ENCODE results near the gene PEX6. TPM values are rescaled to one million over a fixed set of nuclear protein-coding genes. Genes with fewer than 3 reads are reported as not detected.

Gene PEX6
- total RNA-seq, 4 donors from 2014 or later: 17.2 to 50.0 (median 33.2) TPM

- peaks cover 18% of the 10 kb centered on the region for H3K27me3 ChIP-seq
- no peak overlapping the region for H3K4me3 ChIP-seq
- no peaks in the 10 kb centered on the region for H3K36me3 ChIP-seq
- DNase-seq: no peak
- H3K9me3 ChIP-seq: no peaks in the 10 kb centered on the region
- peaks cover 0 to 6% (median 4%) of the 10 kb centered on the region in 4 donors for H3K4me1 ChIP-seq
- in situ Hi-C loops (cut with MboI; ENCODE audit: low pct_ligation_motif_present in 1 of 4, low pct_unique_long_range_greater_than_20kb in 1 of 4, low sequenced_read_pairs in 3 of 4): no loop called here
- 88% methylated on average over 1 of the region's 1 CpG; no CpG with 5 or more reads in 1 of the 2 donors for WGBS, 2 donors (ENCODE audit: low coverage in 1 of 2)
- TF ChIP-seq EP300 (IDR thresholded peaks at IDR 0.05; ENCODE audit: low read depth) (no peak), POLR2AphosphoS5 (IDR thresholded peaks at IDR 0.05) (no peak), POLR2A (IDR thresholded peaks at IDR 0.05) (no peak), CTCF (IDR thresholded peaks at IDR 0.05) (no peak)
- intact Hi-C loops (cut with DNase I; ENCODE audit: low total_unique reads): no loop called here
- H3K27ac ChIP-seq: no peak overlapping the region
Measured at GRCh38 chr6:42916288-42916687, 62.7 kb downstream of the PEX6 start.

GRCh38 chr6:42915732-42916131, 63.2 kb downstream of the PEX6 start, which contains the start of gene PTCRA:
TSS of gene PTCRA (plus strand) at chr6:42916053. CDS start at chr6:42916070, 17 bp downstream.
- H3K36me3 ChIP-seq: no peaks in the 10 kb centered on the region
- TF ChIP-seq POLR2A (IDR thresholded peaks at IDR 0.05): no peak
- no peak for TF ChIP-seq EP300 (IDR thresholded peaks at IDR 0.05; ENCODE audit: low read depth)
- no peak for TF ChIP-seq CTCF (IDR thresholded peaks at IDR 0.05)
- TF ChIP-seq POLR2AphosphoS5 (IDR thresholded peaks at IDR 0.05): no peak
- H3K27me3 ChIP-seq: peaks cover 19% of the 10 kb centered on the region
- intact Hi-C loops (cut with DNase I; ENCODE audit: low total_unique reads) (no loop called here), in situ Hi-C loops (cut with MboI; ENCODE audit: low pct_ligation_motif_present in 1 of 4, low pct_unique_long_range_greater_than_20kb in 1 of 4, low sequenced_read_pairs in 3 of 4) (no loop called here)
- peaks cover 0 to 8% (median 4%) of the 10 kb centered on the region in 4 donors for H3K4me1 ChIP-seq
- DNase-seq: no peak
- 69% methylated on average over 10 of the region's 10 CpGs; no CpG with 5 or more reads in 1 of the 2 donors for WGBS, 2 donors (ENCODE audit: low coverage in 1 of 2)
- H3K4me3 ChIP-seq: no peak within 1 kb of the TSS
- no peak within 1 kb of the TSS for H3K27ac ChIP-seq
- H3K9me3 ChIP-seq: no peaks in the 10 kb centered on the region

- intact Hi-C loops (cut with DNase I; ENCODE audit: low total_unique reads): no loop called here
- Histone ChIP-seq H3K4me3 (no peak overlapping the region), H3K9me3 (no peaks in the 10 kb centered on the region), H3K27me3 (peaks cover 19% of the 10 kb centered on the region), H3K27ac (no peak overlapping the region), H3K4me1 (peaks cover 0 to 8% (median 4%) of the 10 kb centered on the region in 4 donors), H3K36me3 (no peaks in the 10 kb centered on the region)
- TF ChIP-seq EP300 (IDR thresholded peaks at IDR 0.05; ENCODE audit: low read depth) (no peak), POLR2A (IDR thresholded peaks at IDR 0.05) (no peak), POLR2AphosphoS5 (IDR thresholded peaks at IDR 0.05) (no peak), CTCF (IDR thresholded peaks at IDR 0.05) (no peak)
- in situ Hi-C loops (cut with MboI; ENCODE audit: low pct_ligation_motif_present in 1 of 4, low pct_unique_long_range_greater_than_20kb in 1 of 4, low sequenced_read_pairs in 3 of 4): no loop called here
- no peak for DNase-seq
- 67 to 70% methylated on average over 1 to 4 of the region's 4 CpGs for WGBS, 2 donors (ENCODE audit: low coverage in 1 of 2)
Measured at GRCh38 chr6:42914546-42914945, 64.4 kb downstream of the PEX6 start.

Other genes starting within 250 kb of the PEX6 start
- gene TBCC, start 233.1 kb downstream of the PEX6 start, total RNA-seq: 10 to 100 TPM in 3 of 4 donors, 1 to 10 TPM in 1; 5.2 to 43.3 (median 27.3) TPM
- gene BICRAL, start 197.1 kb downstream of the PEX6 start, total RNA-seq: 10 to 100 TPM; 14.7 to 34.8 (median 21.5) TPM
- 10 to 100 TPM; 27.3 to 57.1 (median 43.4) TPM for gene RPL7L1, start 99.6 kb downstream of the PEX6 start, total RNA-seq
- gene PTCRA, start 63.1 kb downstream of the PEX6 start, total RNA-seq: not detected
- 10 to 100 TPM; 10.3 to 24.4 (median 21.0) TPM for gene CNPY3, start 49.7 kb downstream of the PEX6 start, total RNA-seq
- gene GNMT, start 18.4 kb downstream of the PEX6 start, total RNA-seq: under 1 TPM in 1 of 4 donors, not detected in 3; 0.68 TPM
- 10 to 100 TPM; 38.0 to 87.5 (median 52.9) TPM for gene PPP2R5D, start 5.4 kb upstream of the PEX6 start, total RNA-seq
- gene MEA1, start 34.8 kb upstream of the PEX6 start, total RNA-seq: 10 to 100 TPM; 21.7 to 54.2 (median 37.3) TPM
- gene KLHDC3, start 35.1 kb upstream of the PEX6 start, total RNA-seq: 10 to 100 TPM; 54.6 to 67.3 (median 63.2) TPM
- 100 to 1,000 TPM in 1 of 4 donors, 10 to 100 TPM in 3; 32.2 to 200 (median 40.5) TPM for gene RRP36, start 42.4 kb upstream of the PEX6 start, total RNA-seq
- gene CUL7, start 74.7 kb upstream of the PEX6 start, total RNA-seq: 10 to 100 TPM; 13.0 to 29.3 (median 15.7) TPM
- 10 to 100 TPM in 3 of 4 donors, 1 to 10 TPM in 1; 5.8 to 54.2 (median 34.3) TPM for gene MRPL2, start 80.3 kb upstream of the PEX6 start, total RNA-seq
- 100 to 1,000 TPM in 3 of 4 donors, 10 to 100 TPM in 1; 91.9 to 296 (median 159) TPM for gene KLC4, start 80.5 kb upstream of the PEX6 start, total RNA-seq
- 10 to 100 TPM in 1 of 4 donors, 1 to 10 TPM in 3; 2.2 to 34.6 (median 6.0) TPM for gene PTK7, start 97.1 kb upstream of the PEX6 start, total RNA-seq
- 10 to 100 TPM; 26.7 to 32.6 (median 29.6) TPM for gene SRF, start 192.1 kb upstream of the PEX6 start, total RNA-seq
- gene CUL9, start 203.0 kb upstream of the PEX6 start, total RNA-seq: 10 to 100 TPM; 41.1 to 69.9 (median 50.3) TPM